GM06990 (cell line): ENCODE results near the gene PRRC1.

Experiments
- DNase-seq: peaks from one replicate; pipeline ENCODE4 v3.0.0-alpha.2; 2011; ENCODE audit not compliant: insufficient read length; ENCODE audit errors: extremely low read depth
- H3K27me3 ChIP-seq: replicated peaks from 2 replicates; pipeline ENCODE4 v1.6.0; 2011; ENCODE audit warnings: low read length; ENCODE audit not compliant: control insufficient read depth, insufficient read depth
- H3K36me3 ChIP-seq: 2 replicates; pipeline ENCODE4 v1.5.1; 2011; ENCODE audit warnings: low read length; ENCODE audit not compliant: control insufficient read depth, insufficient read depth
- H3K4me3 ChIP-seq: replicated peaks from 2 replicates; pipeline ENCODE4 v1.5.1; 2011; ENCODE audit warnings: low read depth, mild to moderate bottlenecking, control low read depth, low read length
- CTCF ChIP-seq: IDR thresholded peaks from 2 replicates; pipeline ENCODE4 v1.5.1; 2011; ENCODE audit warnings: low read length, control low read depth, mild to moderate bottlenecking, inconsistent platforms; ENCODE audit not compliant: insufficient read depth, poor library complexity, severe bottlenecking

PRRC1 gene

GRCh38 chr5:127517480-127518318, at the start of gene PRRC1:
TSS of gene PRRC1 (plus strand) at chr5:127517640. CDS start at chr5:127523480, 5,840 bp downstream.
- Histone ChIP-seq H3K36me3 (no peaks in the 10 kb centered on the region; the same call in 1 of the 2 replicates), H3K27me3 (no peaks in the 10 kb centered on the region), H3K4me3 (peak within 1 kb of the TSS; percentile 98)
- TF ChIP-seq CTCF, result no peak
- DNase-seq, result peak; percentile 86

- TF ChIP-seq CTCF, result no peak
- H3K4me3 ChIP-seq, result no peak overlapping the region
- no peaks in the 10 kb centered on the region for H3K27me3 ChIP-seq
- no peak for DNase-seq
- no peaks in the 10 kb centered on the region for H3K36me3 ChIP-seq
These were observed 46.2 kb upstream of the PRRC1 start for GRCh38 chr5:127471211-127471610.

GRCh38 chr5:127472700-127473099, 44.7 kb upstream of the PRRC1 start:
- no peak for DNase-seq
- no peaks in the 10 kb centered on the region for H3K36me3 ChIP-seq
- no peak overlapping the region for H3K4me3 ChIP-seq

GRCh38 chr5:127486471-127486870, 31.0 kb upstream of the PRRC1 start:
- H3K27me3 ChIP-seq, result no peaks in the 10 kb centered on the region
- no peak overlapping the region for H3K4me3 ChIP-seq
- no peaks in the 10 kb centered on the region for H3K36me3 ChIP-seq
- no peak for TF ChIP-seq CTCF
- DNase-seq, result no peak

More at GRCh38 chr5:127472700-127473099, 44.7 kb upstream of the PRRC1 start:
- H3K27me3 ChIP-seq, result no peaks in the 10 kb centered on the region
- TF ChIP-seq CTCF, result no peak

- peak; percentile 64 for TF ChIP-seq CTCF
- H3K36me3 ChIP-seq, result no peaks in the 10 kb centered on the region
- H3K27me3 ChIP-seq, result no peaks in the 10 kb centered on the region
- DNase-seq, result peak; percentile 41
- H3K4me3 ChIP-seq, result no peak overlapping the region
These were observed 24.3 kb upstream of the PRRC1 start for GRCh38 chr5:127492854-127493738.
